Measurements from ENCODE around the gene IQCH.

Gene IQCH

GRCh38 chr15:67296684-67297083 is 42.1 kb downstream of the IQCH start:
- TF ChIP-seq CTCF (IDR thresholded peaks at IDR 0.05; ENCODE audit: insufficient read depth, low read depth, low read length, missing control alignments) = no peak
- no peak for DNase-seq (ENCODE audit: low read depth)
- H3K4me3 ChIP-seq (ENCODE audit: low read length) = no peak overlapping the region

- H3K4me3 ChIP-seq (ENCODE audit: low read length) = no peak overlapping the region
- DNase-seq (ENCODE audit: low read depth) = no peak
- no peak for TF ChIP-seq CTCF (IDR thresholded peaks at IDR 0.05; ENCODE audit: insufficient read depth, low read depth, low read length, missing control alignments)
These were observed 45.9 kb downstream of the IQCH start for GRCh38 chr15:67300266-67301025.

- TF ChIP-seq CTCF (IDR thresholded peaks at IDR 0.05; ENCODE audit: insufficient read depth, low read depth, low read length, missing control alignments) = peak; percentile 59
- peak; percentile 69 for DNase-seq (ENCODE audit: low read depth)
- H3K4me3 ChIP-seq (ENCODE audit: low read length) = no peak overlapping the region
These were observed 49.1 kb downstream of the IQCH start for GRCh38 chr15:67303490-67304363.

GRCh38 chr15:67304778-67305177 is 50.2 kb downstream of the IQCH start:
- TF ChIP-seq CTCF (IDR thresholded peaks at IDR 0.05; ENCODE audit: insufficient read depth, low read depth, low read length, missing control alignments) = no peak
- no peak for DNase-seq (ENCODE audit: low read depth)

GRCh38 chr15:67305506-67305905 is 50.9 kb downstream of the IQCH start:
- H3K4me3 ChIP-seq (ENCODE audit: low read length) = no peak overlapping the region
- DNase-seq (ENCODE audit: low read depth) = no peak
- TF ChIP-seq CTCF (IDR thresholded peaks at IDR 0.05; ENCODE audit: insufficient read depth, low read depth, low read length, missing control alignments) = no peak

More at GRCh38 chr15:67304778-67305177, 50.2 kb downstream of the IQCH start:
- no peak overlapping the region for H3K4me3 ChIP-seq (ENCODE audit: low read length)

- no peak overlapping the region for H3K4me3 ChIP-seq (ENCODE audit: low read length)
- TF ChIP-seq CTCF (IDR thresholded peaks at IDR 0.05; ENCODE audit: insufficient read depth, low read depth, low read length, missing control alignments) = no peak
- DNase-seq (ENCODE audit: low read depth) = no peak
These were observed 52.6 kb downstream of the IQCH start for GRCh38 chr15:67307156-67307555.
